Mesothelial cell of epicardium (in vitro differentiated cells): ENCODE data around the gene SCN7A. TPM values are rescaled to one million over a fixed set of nuclear protein-coding genes. Genes with fewer than 3 reads are reported as not detected.

Experiments
- DNase-seq, 2 experiments: peaks; one replicate each; pipeline ENCODE4 v3.0.0; 2021; ENCODE audit warnings: low spot score in 2 of 2; ENCODE audit not compliant: unreplicated experiment in 2 of 2
- H3K27ac Mint-ChIP-seq: 2 replicates; pipeline ENCODE4 v1.8.0; 2021; ENCODE audit warnings: mixed read lengths
- H3K27me3 Mint-ChIP-seq: 2 replicates; pipeline ENCODE4 v1.8.0; 2021; ENCODE audit warnings: low read depth, mixed read lengths
- H3K36me3 Mint-ChIP-seq: 2 replicates; pipeline ENCODE4 v1.8.0; 2021; ENCODE audit warnings: mixed read lengths
- H3K4me1 Mint-ChIP-seq: 2 replicates; pipeline ENCODE4 v1.8.0; 2021; ENCODE audit warnings: mixed read lengths
- H3K4me3 Mint-ChIP-seq: 2 replicates; pipeline ENCODE4 v1.8.0; 2021; ENCODE audit warnings: mild to moderate bottlenecking, moderate library complexity, mixed read lengths
- H3K9me3 Mint-ChIP-seq: 2 replicates; pipeline ENCODE4 v1.8.0; 2021; ENCODE audit warnings: mixed read lengths
- total RNA-seq: library from RNA; stranded (reverse); gene quantifications from 3 replicates; pipeline ENCODE4 v1.2.1, GENCODE V29; 2021
- TF ChIP-seq, protein P1 (sequence below): fragments of 200-600 bp; sonication (generic); IDR thresholded peaks from one replicate; pipeline ENCODE4 v1.5.0; 2021; ENCODE audit warnings: antibody characterized with exemption; ENCODE audit not compliant: unreplicated experiment

SCN7A gene
- total RNA-seq, 1 donor from 2014 or later, result 2.5 TPM

DNA sequence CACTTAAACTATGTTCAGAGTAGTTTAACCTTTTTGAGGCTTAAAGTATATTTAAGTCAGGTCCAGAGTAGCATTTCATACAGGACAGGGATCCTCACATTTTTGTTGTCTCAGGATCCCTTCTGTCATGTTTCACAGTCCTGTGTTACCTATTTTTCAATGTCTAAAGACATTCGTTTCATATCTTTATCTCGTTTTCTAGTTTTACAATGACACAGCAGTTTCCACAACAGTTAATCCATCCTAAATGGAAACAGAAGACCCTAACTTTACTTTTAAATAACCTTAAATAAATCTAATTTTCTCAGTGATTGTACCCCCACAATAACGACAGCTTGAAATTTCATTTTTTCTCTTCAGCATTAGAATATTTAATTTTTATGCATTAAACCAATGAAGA, 101.0 kb downstream of the SCN7A start:
- Mint-ChIP-seq H3K36me3 (no peaks in the 10 kb centered on the region), H3K4me3 (no peak overlapping the region), H3K27ac (no peak overlapping the region), H3K9me3 (no peaks in the 10 kb centered on the region), H3K27me3 (peaks cover 3% of the 10 kb centered on the region), H3K4me1 (no peaks in the 10 kb centered on the region)
- TF ChIP-seq, protein P1, sequence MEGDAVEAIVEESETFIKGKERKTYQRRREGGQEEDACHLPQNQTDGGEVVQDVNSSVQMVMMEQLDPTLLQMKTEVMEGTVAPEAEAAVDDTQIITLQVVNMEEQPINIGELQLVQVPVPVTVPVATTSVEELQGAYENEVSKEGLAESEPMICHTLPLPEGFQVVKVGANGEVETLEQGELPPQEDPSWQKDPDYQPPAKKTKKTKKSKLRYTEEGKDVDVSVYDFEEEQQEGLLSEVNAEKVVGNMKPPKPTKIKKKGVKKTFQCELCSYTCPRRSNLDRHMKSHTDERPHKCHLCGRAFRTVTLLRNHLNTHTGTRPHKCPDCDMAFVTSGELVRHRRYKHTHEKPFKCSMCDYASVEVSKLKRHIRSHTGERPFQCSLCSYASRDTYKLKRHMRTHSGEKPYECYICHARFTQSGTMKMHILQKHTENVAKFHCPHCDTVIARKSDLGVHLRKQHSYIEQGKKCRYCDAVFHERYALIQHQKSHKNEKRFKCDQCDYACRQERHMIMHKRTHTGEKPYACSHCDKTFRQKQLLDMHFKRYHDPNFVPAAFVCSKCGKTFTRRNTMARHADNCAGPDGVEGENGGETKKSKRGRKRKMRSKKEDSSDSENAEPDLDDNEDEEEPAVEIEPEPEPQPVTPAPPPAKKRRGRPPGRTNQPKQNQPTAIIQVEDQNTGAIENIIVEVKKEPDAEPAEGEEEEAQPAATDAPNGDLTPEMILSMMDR, result no peak
- DNase-seq, result no peak

- Mint-ChIP-seq H3K27ac (no peak overlapping the region), H3K9me3 (no peaks in the 10 kb centered on the region), H3K27me3 (peaks cover 9% of the 10 kb centered on the region), H3K4me1 (no peaks in the 10 kb centered on the region), H3K4me3 (no peak overlapping the region), H3K36me3 (no peaks in the 10 kb centered on the region)
- TF ChIP-seq, protein P1, result no peak
- DNase-seq, result no peak
These were observed 105.5 kb downstream of the SCN7A start for GRCh38 chr2:166388481-166389070.

GRCh38 chr2:166385313-166385712, 108.7 kb downstream of the SCN7A start:
- TF ChIP-seq, protein P1, result no peak
- Mint-ChIP-seq H3K4me1 (no peaks in the 10 kb centered on the region), H3K27ac (no peak overlapping the region), H3K36me3 (no peaks in the 10 kb centered on the region), H3K27me3 (peaks cover 22% of the 10 kb centered on the region), H3K4me3 (no peak overlapping the region), H3K9me3 (no peaks in the 10 kb centered on the region)
- no peak for DNase-seq

- no peaks in the 10 kb centered on the region for H3K9me3 Mint-ChIP-seq
- peaks cover 24% of the 10 kb centered on the region for H3K27me3 Mint-ChIP-seq
- no peak overlapping the region for H3K4me3 Mint-ChIP-seq
- no peak for DNase-seq
- TF ChIP-seq, protein P1, result peak; percentile 79
- no peaks in the 10 kb centered on the region for H3K36me3 Mint-ChIP-seq
- H3K27ac Mint-ChIP-seq, result no peak overlapping the region
- no peaks in the 10 kb centered on the region for H3K4me1 Mint-ChIP-seq
These were observed 109.3 kb downstream of the SCN7A start for GRCh38 chr2:166384774-166385173.

DNA sequence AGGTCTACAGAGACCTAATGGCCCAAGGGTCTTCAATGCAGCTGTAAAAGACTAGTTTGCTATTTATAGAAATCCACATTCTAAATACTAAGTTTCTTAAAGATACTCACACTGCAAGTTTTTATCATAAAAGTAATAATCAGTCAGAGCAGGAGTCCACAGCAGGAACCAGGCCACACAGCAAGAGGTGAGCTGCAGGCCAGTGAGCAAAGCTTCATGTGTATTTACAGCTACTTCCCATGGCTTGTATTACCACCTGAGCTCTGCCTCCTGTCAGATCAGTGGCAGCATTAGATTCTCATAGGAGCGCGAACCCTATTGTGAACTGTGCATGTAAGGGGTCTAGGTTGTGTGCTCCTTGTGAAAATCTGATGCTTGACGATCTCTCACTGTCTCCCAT, 111.6 kb downstream of the SCN7A start:
- no peaks in the 10 kb centered on the region for H3K9me3 Mint-ChIP-seq
- H3K27me3 Mint-ChIP-seq, result peaks cover 41% of the 10 kb centered on the region
- no peaks in the 10 kb centered on the region for H3K4me1 Mint-ChIP-seq
- H3K4me3 Mint-ChIP-seq, result no peak overlapping the region
- H3K27ac Mint-ChIP-seq, result no peak overlapping the region
- no peak for DNase-seq
- H3K36me3 Mint-ChIP-seq, result no peaks in the 10 kb centered on the region
- TF ChIP-seq, protein P1, result no peak

GRCh38 chr2:166380615-166381014, 113.4 kb downstream of the SCN7A start:
- peaks cover 59% of the 10 kb centered on the region for H3K27me3 Mint-ChIP-seq
- peaks cover 4% of the 10 kb centered on the region for H3K4me1 Mint-ChIP-seq
- TF ChIP-seq, protein P1, result no peak
- H3K27ac Mint-ChIP-seq, result no peak overlapping the region
- H3K9me3 Mint-ChIP-seq, result no peaks in the 10 kb centered on the region
- H3K4me3 Mint-ChIP-seq, result no peak overlapping the region
- DNase-seq, result no peak
- no peaks in the 10 kb centered on the region for H3K36me3 Mint-ChIP-seq
